Calu3 (cell line): Measurements from ENCODE around the gene TACSTD2. TPM values are rescaled to one million over a fixed set of nuclear protein-coding genes. Genes with fewer than 3 reads are reported as not detected.

Experiments used
- BruUV-seq: library from RNA; stranded (reverse); fragments of 400-500 nt; replicated peaks from 2 replicates; lab custom pipeline; 2021; lab: Mats Ljungman, UMichigan
- CTCF ChIA-PET: fragments of 300-600 bp; sonication (Branson Sonifier 250); formaldehyde crosslinking; loops from one replicate; lab custom pipeline; 2022; ENCODE audit warnings: antibody characterized with exemption; lab: Charles Lee
- DNase-seq: peaks from one replicate; pipeline ENCODE4 v3.0.0; 2022
- H3K27ac Mint-ChIP-seq: one replicate; pipeline ENCODE4 v1.8.0; 2022; ENCODE audit warnings: mixed read lengths; ENCODE audit not compliant: unreplicated experiment
- H3K27me3 Mint-ChIP-seq: one replicate; pipeline ENCODE4 v1.8.0; 2022; ENCODE audit warnings: mixed read lengths; ENCODE audit not compliant: unreplicated experiment
- H3K36me3 Mint-ChIP-seq: one replicate; pipeline ENCODE4 v1.8.0; 2022; ENCODE audit warnings: mild to moderate bottlenecking, moderate library complexity, mixed read lengths; ENCODE audit not compliant: insufficient read depth, unreplicated experiment
- H3K4me1 Mint-ChIP-seq: one replicate; pipeline ENCODE4 v1.8.0; 2022; ENCODE audit warnings: mild to moderate bottlenecking, low read depth, mixed read lengths; ENCODE audit not compliant: unreplicated experiment
- H3K4me3 Mint-ChIP-seq: one replicate; pipeline ENCODE4 v1.8.0; 2022; ENCODE audit warnings: mild to moderate bottlenecking, low read depth, moderate library complexity, mixed read lengths; ENCODE audit not compliant: unreplicated experiment
- H3K9me3 Mint-ChIP-seq: one replicate; pipeline ENCODE4 v1.8.0; 2022; ENCODE audit warnings: low read depth, mixed read lengths; ENCODE audit not compliant: unreplicated experiment
- intact Hi-C: fragments of 100-400 bp; cut with micrococcal nuclease; formaldehyde crosslinking; loops from one replicate; pipeline ENCODE4 v1.10.0; 2022; ENCODE audit not compliant: unreplicated experiment
- total RNA-seq: library from RNA; stranded (reverse); gene quantifications from 2 replicates; pipeline ENCODE4 v1.2.3, GENCODE V29; 2022
- TF ChIP-seq, protein P1 (sequence below): fragments of 200-600 bp; IDR thresholded peaks from one replicate; pipeline ENCODE4 v1.8.0; 2022; ENCODE audit warnings: antibody characterized with exemption; ENCODE audit not compliant: unreplicated experiment

The TACSTD2 gene
- total RNA-seq, 1 experiment from 2014 or later: 293 TPM

DNA sequence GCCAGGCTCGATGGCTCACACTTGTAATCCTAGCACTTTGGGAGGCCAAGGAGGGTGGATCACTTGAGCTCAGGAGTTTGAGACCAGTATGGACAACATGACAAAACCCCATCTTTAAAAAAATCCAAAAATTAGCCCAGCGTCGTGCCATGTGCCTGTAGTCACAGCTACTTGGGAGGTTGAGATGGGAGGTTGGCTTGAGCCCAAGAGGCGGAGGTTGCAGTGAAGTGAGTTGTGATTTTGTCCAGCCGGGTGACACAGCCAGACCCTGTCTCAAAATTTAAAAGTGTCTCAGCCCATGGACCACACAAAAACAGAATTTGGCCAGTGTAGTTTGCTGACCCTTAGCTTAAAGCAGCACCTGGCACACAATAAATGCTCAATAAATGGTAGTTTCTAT lies 11.3 kb upstream of the TACSTD2 start:
- Mint-ChIP-seq H3K9me3 (no peaks in the 10 kb centered on the region), H3K36me3 (peaks cover 9% of the 10 kb centered on the region), H3K27me3 (no peaks in the 10 kb centered on the region), H3K4me1 (peaks cover 60% of the 10 kb centered on the region), H3K27ac (no peak overlapping the region), H3K4me3 (no peak overlapping the region)
- intact Hi-C loops: no loop called here
- BruUV-seq: no TSS peak
- CTCF ChIA-PET: interaction anchor here (0.6 kb wide), 1 partner anchor 100 kb away, joined by 4 read pairs; no protein-coding TSS in a partner anchor
- TF ChIP-seq, protein P1, sequence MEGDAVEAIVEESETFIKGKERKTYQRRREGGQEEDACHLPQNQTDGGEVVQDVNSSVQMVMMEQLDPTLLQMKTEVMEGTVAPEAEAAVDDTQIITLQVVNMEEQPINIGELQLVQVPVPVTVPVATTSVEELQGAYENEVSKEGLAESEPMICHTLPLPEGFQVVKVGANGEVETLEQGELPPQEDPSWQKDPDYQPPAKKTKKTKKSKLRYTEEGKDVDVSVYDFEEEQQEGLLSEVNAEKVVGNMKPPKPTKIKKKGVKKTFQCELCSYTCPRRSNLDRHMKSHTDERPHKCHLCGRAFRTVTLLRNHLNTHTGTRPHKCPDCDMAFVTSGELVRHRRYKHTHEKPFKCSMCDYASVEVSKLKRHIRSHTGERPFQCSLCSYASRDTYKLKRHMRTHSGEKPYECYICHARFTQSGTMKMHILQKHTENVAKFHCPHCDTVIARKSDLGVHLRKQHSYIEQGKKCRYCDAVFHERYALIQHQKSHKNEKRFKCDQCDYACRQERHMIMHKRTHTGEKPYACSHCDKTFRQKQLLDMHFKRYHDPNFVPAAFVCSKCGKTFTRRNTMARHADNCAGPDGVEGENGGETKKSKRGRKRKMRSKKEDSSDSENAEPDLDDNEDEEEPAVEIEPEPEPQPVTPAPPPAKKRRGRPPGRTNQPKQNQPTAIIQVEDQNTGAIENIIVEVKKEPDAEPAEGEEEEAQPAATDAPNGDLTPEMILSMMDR: no peak
- DNase-seq: no peak

DNA sequence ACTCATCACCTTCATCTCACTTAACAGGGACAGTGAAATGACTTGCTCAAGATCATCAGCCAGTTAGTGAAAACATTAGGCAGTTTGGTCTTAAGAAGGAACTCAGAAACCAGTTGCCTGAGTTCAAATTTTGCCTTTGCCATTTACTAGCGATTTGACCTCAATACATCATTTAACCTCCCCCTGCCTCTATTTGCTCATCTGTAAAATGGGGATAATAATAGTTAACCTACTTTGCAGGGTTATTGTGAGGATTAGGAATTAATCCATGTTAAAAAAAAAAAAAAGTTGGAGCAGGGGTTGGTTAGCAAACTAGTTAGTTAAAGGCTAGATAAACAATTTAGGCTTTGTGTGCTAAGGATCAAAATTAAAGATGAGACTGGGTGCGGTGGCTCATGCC lies 10.6 kb upstream of the TACSTD2 start:
- Mint-ChIP-seq H3K4me3 (no peak overlapping the region), H3K4me1 (peaks cover 58% of the 10 kb centered on the region), H3K27ac (no peak overlapping the region), H3K36me3 (peaks cover 9% of the 10 kb centered on the region), H3K9me3 (no peaks in the 10 kb centered on the region), H3K27me3 (no peaks in the 10 kb centered on the region)
- DNase-seq: no peak
- TF ChIP-seq, protein P1: no peak
- intact Hi-C loops: no loop called here
- CTCF ChIA-PET: no interaction called here
- BruUV-seq: no TSS peak

DNA sequence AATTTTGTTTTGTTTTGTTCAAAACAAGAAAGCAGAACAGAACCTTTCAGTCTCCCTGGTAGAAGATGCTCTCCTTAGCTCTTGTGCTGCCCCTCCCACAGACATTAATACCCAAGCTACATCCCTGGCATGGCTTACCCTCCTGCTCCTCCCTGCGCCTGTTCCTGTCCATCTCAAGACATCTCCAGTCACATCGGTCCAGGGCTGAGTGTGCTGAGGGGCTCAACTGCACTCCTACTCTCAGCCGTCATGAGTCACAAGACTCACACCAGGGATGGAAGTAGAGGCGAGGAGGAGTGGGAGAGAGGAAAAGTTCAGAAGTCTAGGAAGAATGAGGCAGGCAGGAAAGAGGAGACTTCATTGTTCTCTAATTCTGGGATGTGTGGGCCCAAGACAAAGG lies 9.2 kb upstream of the TACSTD2 start:
- no TSS peak for BruUV-seq
- intact Hi-C loops: no loop called here
- Mint-ChIP-seq H3K27ac (no peak overlapping the region), H3K4me1 (peaks cover 48% of the 10 kb centered on the region), H3K9me3 (no peaks in the 10 kb centered on the region), H3K27me3 (no peaks in the 10 kb centered on the region), H3K4me3 (no peak overlapping the region), H3K36me3 (peaks cover 9% of the 10 kb centered on the region)
- DNase-seq: no peak
- CTCF ChIA-PET: no interaction called here
- TF ChIP-seq, protein P1: no peak

DNA sequence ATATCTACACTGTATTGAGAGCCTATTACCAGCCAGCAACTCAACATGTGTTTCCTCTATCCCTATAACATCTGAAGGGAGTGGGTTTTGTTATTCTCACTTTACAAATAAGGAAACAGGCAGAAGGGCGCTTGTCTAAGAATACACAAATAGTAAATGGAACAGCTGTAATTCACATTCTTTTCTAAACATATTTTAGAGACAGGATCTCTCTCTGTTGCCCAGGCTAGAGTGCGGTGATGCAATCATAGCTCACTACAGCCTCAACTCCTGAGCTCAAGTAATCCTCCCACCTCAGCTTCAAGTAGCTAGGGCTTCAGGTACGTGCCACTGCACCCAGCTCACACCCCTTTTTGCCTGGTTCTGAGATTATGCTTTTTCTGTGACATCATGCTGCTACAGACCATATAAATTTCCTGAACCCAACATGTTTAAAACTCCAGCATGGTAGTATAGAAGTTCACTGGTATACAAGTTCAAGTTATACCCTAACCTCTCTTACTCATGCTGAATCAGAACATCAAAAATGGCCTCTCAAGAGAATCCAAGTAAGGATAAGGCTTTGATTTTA lies 8.6 kb upstream of the TACSTD2 start:
- peaks cover 9% of the 10 kb centered on the region for H3K36me3 Mint-ChIP-seq
- intact Hi-C loops: loop anchor here (2.0 kb wide), 1 partner anchor 67 kb away; no protein-coding TSS in a partner anchor
- TF ChIP-seq, protein P1: no peak
- DNase-seq: no peak
- H3K9me3 Mint-ChIP-seq: no peaks in the 10 kb centered on the region
- H3K27me3 Mint-ChIP-seq: no peaks in the 10 kb centered on the region
- CTCF ChIA-PET: interaction anchor here (0.8 to 2.3 kb wide), 2 partner anchors 11 to 67 kb away, joined by 3 to 7 read pairs; no protein-coding TSS in a partner anchor
- no peak overlapping the region for H3K4me3 Mint-ChIP-seq
- H3K4me1 Mint-ChIP-seq: peaks cover 47% of the 10 kb centered on the region
- H3K27ac Mint-ChIP-seq: peak overlapping the region; percentile 97
- no TSS peak for BruUV-seq
